GM12865 (cell line): Measurements from ENCODE around the gene NT5DC2.
A peak's percentile ranks its signal among the peaks of the same experiment; 100 is the strongest.

Experiments
- DNase-seq: peaks from one replicate; pipeline ENCODE4 v3.0.0; 2010; ENCODE audit warnings: low read depth
- H3K4me3 ChIP-seq: 2 replicates; pipeline ENCODE4 v1.5.1; 2011; ENCODE audit warnings: mild to moderate bottlenecking, low read depth, low read length, control low read depth
- TF ChIP-seq, protein P1 (sequence below): IDR thresholded peaks from 2 replicates; pipeline ENCODE4 v1.5.1; 2011; ENCODE audit warnings: low read length, control low read depth, low read depth, inconsistent platforms; ENCODE audit not compliant: insufficient read depth; ENCODE audit errors: missing control alignments

Gene NT5DC2

GRCh38 chr3:52532838-52533622 is 627 bp downstream of the NT5DC2 start:
- H3K4me3 ChIP-seq, result peak overlapping the region; percentile 81
- peak; percentile 38 for DNase-seq
- TF ChIP-seq, protein P1, sequence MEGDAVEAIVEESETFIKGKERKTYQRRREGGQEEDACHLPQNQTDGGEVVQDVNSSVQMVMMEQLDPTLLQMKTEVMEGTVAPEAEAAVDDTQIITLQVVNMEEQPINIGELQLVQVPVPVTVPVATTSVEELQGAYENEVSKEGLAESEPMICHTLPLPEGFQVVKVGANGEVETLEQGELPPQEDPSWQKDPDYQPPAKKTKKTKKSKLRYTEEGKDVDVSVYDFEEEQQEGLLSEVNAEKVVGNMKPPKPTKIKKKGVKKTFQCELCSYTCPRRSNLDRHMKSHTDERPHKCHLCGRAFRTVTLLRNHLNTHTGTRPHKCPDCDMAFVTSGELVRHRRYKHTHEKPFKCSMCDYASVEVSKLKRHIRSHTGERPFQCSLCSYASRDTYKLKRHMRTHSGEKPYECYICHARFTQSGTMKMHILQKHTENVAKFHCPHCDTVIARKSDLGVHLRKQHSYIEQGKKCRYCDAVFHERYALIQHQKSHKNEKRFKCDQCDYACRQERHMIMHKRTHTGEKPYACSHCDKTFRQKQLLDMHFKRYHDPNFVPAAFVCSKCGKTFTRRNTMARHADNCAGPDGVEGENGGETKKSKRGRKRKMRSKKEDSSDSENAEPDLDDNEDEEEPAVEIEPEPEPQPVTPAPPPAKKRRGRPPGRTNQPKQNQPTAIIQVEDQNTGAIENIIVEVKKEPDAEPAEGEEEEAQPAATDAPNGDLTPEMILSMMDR, result no peak

GRCh38 chr3:52532517-52532837 is 1.2 kb downstream of the NT5DC2 start:
- TF ChIP-seq, protein P1, result no peak
- peak; percentile 56 for DNase-seq
- peak overlapping the region; percentile 81 for H3K4me3 ChIP-seq

GRCh38 chr3:52531860-52532516 is 1.7 kb downstream of the NT5DC2 start:
- peak overlapping the region; percentile 81 for H3K4me3 ChIP-seq
- TF ChIP-seq, protein P1, result no peak
- DNase-seq, result no peak

DNA sequence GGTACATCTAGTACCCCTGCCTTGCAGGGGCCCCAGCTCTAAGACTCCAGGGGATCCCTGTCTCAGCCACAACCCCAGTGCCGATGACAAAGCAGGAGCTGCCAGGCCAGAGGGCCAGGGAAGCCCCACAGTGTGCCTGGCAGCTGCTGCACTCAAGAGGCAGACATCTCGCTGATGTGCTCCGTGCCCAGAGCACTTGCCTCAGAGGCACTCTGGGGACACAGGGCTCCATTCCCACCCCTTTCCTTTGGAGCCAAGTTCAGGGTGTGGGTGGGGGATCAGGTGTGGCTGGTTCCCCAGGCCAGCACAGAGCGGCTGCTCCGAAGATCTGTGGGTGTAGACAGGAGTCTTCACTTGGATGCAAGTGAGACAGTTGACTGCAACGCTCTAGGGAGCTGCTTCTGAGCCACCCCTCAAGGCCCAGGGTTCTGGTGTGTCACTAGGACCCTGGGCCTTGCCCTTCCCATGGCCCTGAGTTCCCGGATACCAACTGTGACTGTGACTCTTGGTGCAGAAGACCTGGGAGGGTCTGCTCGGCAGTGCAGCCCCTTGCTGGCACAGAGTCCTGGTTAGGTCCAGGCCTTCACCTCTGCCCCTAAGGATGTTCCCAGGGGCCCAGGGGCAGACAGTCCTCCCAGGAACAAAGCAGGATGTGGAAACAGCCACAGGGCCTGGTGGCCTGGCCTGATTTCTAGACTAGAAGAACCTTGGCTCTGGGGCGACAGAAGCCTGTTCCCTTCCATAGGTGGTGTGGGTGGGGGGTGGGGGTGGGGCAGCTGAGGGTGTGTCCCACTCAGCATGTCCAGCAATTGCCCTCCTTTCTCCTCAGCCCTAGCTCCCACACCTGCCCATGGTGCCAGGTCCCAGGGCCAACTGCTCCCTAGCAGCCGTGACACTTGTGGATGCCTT is 2.5 kb downstream of the NT5DC2 start:
- TF ChIP-seq, protein P1, result no peak
- H3K4me3 ChIP-seq, result no peak overlapping the region
- DNase-seq, result no peak

GRCh38 chr3:52529376-52530333 is 4.0 kb downstream of the NT5DC2 start:
- no peak for DNase-seq
- no peak overlapping the region for H3K4me3 ChIP-seq
- TF ChIP-seq, protein P1, result no peak

- no peak overlapping the region for H3K4me3 ChIP-seq
- TF ChIP-seq, protein P1, result no peak
- DNase-seq, result no peak
These were observed 4.9 kb downstream of the NT5DC2 start for GRCh38 chr3:52528586-52529375.
